NCI-H128 (cell line): Measurements from ENCODE around the gene SPC25.
"Not testable (repeated sequence)": the region's sequence is repeated elsewhere in the genome, so short reads cannot be mapped to it uniquely, and the experiment has no call there.

Experiments used
- DNase-seq: peaks from one replicate; lab custom pipeline; 2025; ENCODE audit not compliant: unreplicated experiment; lab: John Stamatoyannopoulos, UW

The SPC25 gene

GRCh38 chr2:168903888-168904287 is 13.7 kb upstream of the SPC25 start:
- no peak for DNase-seq

GRCh38 chr2:168901003-168901402 is 10.8 kb upstream of the SPC25 start, which contains the start of gene G6PC2:
Gene G6PC2 (plus strand): TSS chr2:168901291. CDS start chr2:168901332, 41 bp downstream.
- DNase-seq, result no peak

- no peak for DNase-seq
Measured at GRCh38 chr2:168897449-168897848, 7.2 kb upstream of the SPC25 start.

- no peak for DNase-seq
Measured at GRCh38 chr2:168896783-168897182, 6.6 kb upstream of the SPC25 start.

- no peak for DNase-seq
Measured at GRCh38 chr2:168895771-168896170, 5.5 kb upstream of the SPC25 start.

- no peak for DNase-seq
Measured at GRCh38 chr2:168894720-168895119, 4.5 kb upstream of the SPC25 start.

GRCh38 chr2:168894101-168894500 is 3.9 kb upstream of the SPC25 start:
- DNase-seq, result no peak

GRCh38 chr2:168892327-168892726 is 2.1 kb upstream of the SPC25 start:
- DNase-seq, result no peak

- DNase-seq, result no peak
Measured at GRCh38 chr2:168889635-168890005, 610 bp downstream of the SPC25 start.

- DNase-seq, result no peak
Measured at GRCh38 chr2:168884975-168885374, 5.3 kb downstream of the SPC25 start.

DNA sequence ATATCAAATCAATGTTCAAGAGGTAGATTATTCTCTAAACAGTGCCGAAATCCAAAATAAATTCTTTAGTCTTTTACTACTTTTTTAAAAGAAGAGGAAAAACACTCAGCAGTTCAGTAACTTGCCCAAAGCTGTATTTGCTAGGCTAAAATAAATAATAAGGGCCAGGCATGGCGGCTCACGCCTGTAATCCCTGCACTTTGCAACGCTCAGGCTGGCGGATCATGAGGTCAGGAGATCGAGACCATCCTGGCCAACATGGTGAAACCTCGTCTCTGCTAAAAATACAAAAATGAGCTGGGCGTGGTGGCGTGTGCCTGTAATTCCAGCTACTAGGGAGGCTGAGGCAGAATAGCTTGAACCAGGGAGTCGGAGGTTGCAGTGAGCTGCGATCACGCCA is 8.1 kb downstream of the SPC25 start:
- DNase-seq, result not testable (repeated sequence)

- DNase-seq, result no peak
Measured at GRCh38 chr2:168874368-168875054, 15.7 kb downstream of the SPC25 start.

DNA sequence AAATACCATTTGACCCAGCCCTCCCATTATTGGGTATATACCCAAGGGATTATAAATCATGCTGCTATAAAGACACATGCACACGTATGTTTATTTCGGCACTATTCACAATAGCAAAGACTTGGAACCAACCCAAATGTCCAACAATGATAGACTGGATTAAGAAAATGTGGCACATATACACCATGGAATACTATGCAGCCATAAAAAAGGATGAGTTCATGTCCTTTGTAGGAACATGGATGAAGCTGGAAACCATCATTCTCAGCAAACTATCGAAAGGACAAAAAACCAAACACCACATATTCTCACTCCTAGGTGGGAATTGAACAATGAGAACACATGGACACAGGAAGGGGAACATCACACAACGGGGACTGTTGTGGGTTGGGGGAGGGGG is 19.4 kb downstream of the SPC25 start:
- not testable (repeated sequence) for DNase-seq

DNA sequence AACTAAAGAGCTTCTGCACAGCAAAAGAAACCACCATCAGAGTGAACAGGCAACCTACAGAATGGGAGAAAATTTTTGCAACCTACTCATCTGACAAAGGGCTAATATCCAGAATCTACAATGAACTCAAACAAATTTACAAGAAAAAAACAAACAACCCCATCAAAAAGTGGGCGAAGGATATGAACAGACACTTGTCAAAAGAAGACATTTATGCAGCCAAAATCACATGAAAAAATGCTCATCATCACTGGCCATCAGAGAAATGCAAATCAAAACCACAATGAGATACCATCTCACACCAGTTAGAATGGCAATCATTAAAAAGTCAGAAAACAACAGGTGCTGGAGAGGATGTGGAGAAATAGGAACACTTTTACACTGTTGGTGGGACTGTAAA is 19.9 kb downstream of the SPC25 start:
- DNase-seq, result not testable (repeated sequence)

DNA sequence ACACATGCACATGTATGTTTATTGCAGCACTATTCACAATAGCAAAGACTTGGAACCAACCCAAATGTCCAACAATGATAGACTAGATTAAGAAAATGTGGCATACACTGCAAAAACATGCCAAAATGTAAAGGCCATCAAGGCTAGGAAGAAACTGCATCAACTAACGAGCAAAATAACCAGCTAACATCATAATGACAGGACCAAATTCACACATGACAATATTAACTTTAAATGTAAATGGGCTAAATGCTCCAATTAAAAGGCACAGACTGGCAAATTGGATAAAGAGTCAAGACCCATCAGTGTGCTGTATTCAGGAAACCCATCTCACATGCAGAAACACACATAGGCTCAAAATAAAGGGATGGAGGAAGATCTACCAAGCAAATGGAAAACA is 23.1 kb downstream of the SPC25 start:
- not testable (repeated sequence) for DNase-seq

- DNase-seq, result no peak
Measured at GRCh38 chr2:168858146-168858545, 32.1 kb downstream of the SPC25 start.

- no peak for DNase-seq
Measured at GRCh38 chr2:168855601-168856000, 34.6 kb downstream of the SPC25 start.

DNA sequence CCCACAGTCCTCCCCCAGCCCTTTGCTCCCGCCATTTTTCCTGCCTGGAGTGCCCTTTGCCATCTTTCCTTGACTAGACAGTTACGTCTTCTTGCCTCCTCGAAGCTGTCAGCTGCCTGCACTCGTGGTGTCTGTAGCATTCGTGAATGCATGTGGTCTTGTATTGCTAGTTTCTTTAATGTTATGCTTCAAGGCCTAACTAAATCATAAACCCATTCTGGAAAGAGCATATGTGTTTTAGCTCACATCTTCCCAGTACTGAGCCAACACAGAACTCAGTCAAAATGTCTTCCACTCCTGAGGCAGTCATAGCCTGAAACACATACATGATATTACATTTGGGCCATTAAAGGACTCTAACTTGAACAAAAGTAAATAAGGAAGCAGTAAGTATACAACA is 35.6 kb downstream of the SPC25 start:
- DNase-seq, result no peak

DNA sequence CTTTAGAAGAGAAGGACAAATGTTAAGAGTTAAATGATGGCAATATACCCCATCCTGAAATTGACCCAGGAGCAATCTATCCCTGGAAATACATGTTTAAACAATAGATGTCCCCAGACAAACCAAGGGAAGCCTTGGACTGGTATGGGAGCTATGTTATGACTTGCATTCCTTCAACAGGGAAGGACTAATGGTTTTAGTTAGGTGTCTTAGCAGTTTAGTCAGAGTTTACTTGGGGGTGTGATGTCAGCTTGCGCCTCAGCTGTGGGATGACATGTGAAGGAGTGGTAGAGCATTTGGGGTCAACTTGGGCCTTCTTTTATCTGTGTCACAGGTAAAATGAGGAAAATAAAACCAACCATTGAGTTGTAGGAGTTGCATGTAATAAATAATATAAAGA is 36.8 kb downstream of the SPC25 start:
- no peak for DNase-seq

- DNase-seq, result no peak
Measured at GRCh38 chr2:168852481-168852880, 37.7 kb downstream of the SPC25 start.

GRCh38 chr2:168851674-168852320 is 38.4 kb downstream of the SPC25 start:
- no peak for DNase-seq

GRCh38 chr2:168850846-168851245 is 39.4 kb downstream of the SPC25 start:
- DNase-seq, result no peak

GRCh38 chr2:168849610-168850009 is 40.6 kb downstream of the SPC25 start:
- DNase-seq, result no peak
